Neural cell (in vitro differentiated cells): Measurements from ENCODE around the gene NEURL4. TPM values are rescaled to one million over a fixed set of nuclear protein-coding genes. Genes with fewer than 3 reads are reported as not detected.

Source experiments
- H2AFZ ChIP-seq: fragments of 200-600, 300-800 bp; sonication (generic), shearing (Covaris generic); 2 replicates; pipeline ENCODE4 v1.6.0; 2014; ENCODE audit warnings: low read depth, mild to moderate bottlenecking, antibody characterized with exemption, low read length, moderate library complexity
- H3F3A ChIP-seq: fragments of 200-600 bp; shearing (Covaris generic); 2 replicates; pipeline ENCODE4 v1.6.1; 2016; ENCODE audit warnings: mild to moderate bottlenecking, moderate library complexity, mixed read lengths, antibody characterized with exemption, low read length; ENCODE audit not compliant: insufficient read depth, poor library complexity, severe bottlenecking
- H3K27ac ChIP-seq: fragments of 200-600, 300-800 bp; sonication (generic), shearing (Covaris generic); 2 replicates; pipeline ENCODE4 v1.5.1; 2014; ENCODE audit warnings: mild to moderate bottlenecking, low read length, moderate library complexity
- H3K27me3 ChIP-seq: fragments of 300-800, 200-600 bp; sonication (generic), shearing (Covaris generic); 2 replicates; pipeline ENCODE4 v1.6.0; 2014; ENCODE audit warnings: mild to moderate bottlenecking, low read depth, low read length, moderate library complexity; ENCODE audit not compliant: insufficient read depth
- H3K36me3 ChIP-seq: fragments of 300-800, 200-600 bp; sonication (generic), shearing (Covaris generic); 2 replicates; pipeline ENCODE4 v1.5.1; 2014; ENCODE audit warnings: mild to moderate bottlenecking, antibody characterized with exemption, low read length, moderate library complexity; ENCODE audit not compliant: insufficient read depth
- H3K4me2 ChIP-seq: fragments of 300-800, 200-600 bp; sonication (generic), shearing (Covaris generic); 2 replicates; pipeline ENCODE4 v1.6.0; 2014; ENCODE audit warnings: mild to moderate bottlenecking, low read length
- H3K4me3 ChIP-seq: fragments of 300-800, 200-600 bp; sonication (generic), shearing (Covaris generic); 2 replicates; pipeline ENCODE4 v1.5.1; 2014; ENCODE audit warnings: mild to moderate bottlenecking, low read length, moderate library complexity
- H3K79me2 ChIP-seq: fragments of 200-600 bp; shearing (Covaris generic); replicated peaks from 2 replicates; pipeline ENCODE4 v1.6.0; 2014; ENCODE audit warnings: mild to moderate bottlenecking, low read length, moderate library complexity; ENCODE audit not compliant: insufficient read depth
- H3K9ac ChIP-seq: fragments of 300-800, 200-600 bp; sonication (generic), shearing (Covaris generic); 2 replicates; pipeline ENCODE4 v1.6.1; 2016; ENCODE audit warnings: mild to moderate bottlenecking, low read length, mixed read lengths
- H3K9me2 ChIP-seq: fragments of 200-600 bp; shearing (Covaris generic); 2 replicates; pipeline ENCODE4 v1.6.1; 2016; ENCODE audit warnings: mild to moderate bottlenecking, low read length, mixed read lengths; ENCODE audit not compliant: insufficient read depth
- H3K9me3 ChIP-seq: fragments of 200-600, 300-800 bp; sonication (generic), shearing (Covaris generic); 2 replicates; pipeline ENCODE4 v1.6.1; 2016; ENCODE audit warnings: mild to moderate bottlenecking, mixed run types, low read length, moderate library complexity, mixed read lengths
- H4K20me1 ChIP-seq: fragments of 200-600 bp; shearing (Covaris generic); 2 replicates; pipeline ENCODE4 v1.6.1; 2016; ENCODE audit warnings: mild to moderate bottlenecking, mixed run types; ENCODE audit not compliant: insufficient read depth
- EP300 ChIP-seq: fragments of 450-650 bp; conservative IDR thresholded peaks from 2 replicates; pipeline ENCODE4 v1.6.1; 2014; ENCODE audit warnings: antibody characterized with exemption, mild to moderate bottlenecking, moderate library complexity; ENCODE audit not compliant: poor library complexity, severe bottlenecking
- EZH2 ChIP-seq: fragments of 200-600, 300-800 bp; shearing (Covaris generic), sonication (generic); IDR thresholded peaks from 2 replicates; pipeline ENCODE4 v1.6.1; 2014; ENCODE audit warnings: antibody characterized with exemption, low read length, borderline replicate concordance, mild to moderate bottlenecking; ENCODE audit not compliant: insufficient read depth, poor library complexity, severe bottlenecking
- MXI1 ChIP-seq: fragments of 450-650 bp; conservative IDR thresholded peaks from 2 replicates; pipeline ENCODE4 v1.6.1; 2014; ENCODE audit warnings: antibody characterized with exemption, mild to moderate bottlenecking; ENCODE audit not compliant: poor library complexity, severe bottlenecking
- POLR2AphosphoS5 ChIP-seq: IDR thresholded peaks from 2 replicates; pipeline ENCODE4 v1.6.1; 2012
- RAD21 ChIP-seq: fragments of 450-650 bp; conservative IDR thresholded peaks from 2 replicates; pipeline ENCODE4 v1.6.1; 2014; ENCODE audit warnings: antibody characterized with exemption, mild to moderate bottlenecking, moderate library complexity
- SMC3 ChIP-seq: fragments of 450-650 bp; conservative IDR thresholded peaks from 2 replicates; pipeline ENCODE4 v1.6.1; 2014; ENCODE audit warnings: antibody characterized with exemption, mild to moderate bottlenecking, moderate library complexity; ENCODE audit not compliant: poor library complexity
- TAF1 ChIP-seq: IDR thresholded peaks from 2 replicates; pipeline ENCODE4 v1.6.1; 2012; ENCODE audit warnings: low read depth
- polyA plus RNA-seq: library from polyadenylated mRNA; depleted of rRNA; stranded (reverse); fragments of >200 nt; gene quantifications from 2 replicates; pipeline ENCODE4 v1.2.3, GENCODE V29; 2014
- TF ChIP-seq, protein P1 (sequence below): IDR thresholded peaks from 2 replicates; pipeline ENCODE4 v1.6.1; 2012; ENCODE audit warnings: borderline replicate concordance
- TF ChIP-seq, protein P2 (sequence below): fragments of 450-650 bp; IDR thresholded peaks from 2 replicates; pipeline ENCODE4 v1.5.1; 2014; ENCODE audit warnings: antibody characterized with exemption, mild to moderate bottlenecking, moderate library complexity; ENCODE audit not compliant: poor library complexity, severe bottlenecking

Gene NEURL4
- polyA plus RNA-seq, 1 donor from 2014 or later = 58.4 TPM

- peak overlapping the region; percentile 66 for H3K4me3 ChIP-seq
- no peak overlapping the region for H2AFZ ChIP-seq
- H3K79me2 ChIP-seq = no peaks in the 10 kb centered on the region
- no peaks in the 10 kb centered on the region for H3K9me2 ChIP-seq
- no peaks in the 10 kb centered on the region for H4K20me1 ChIP-seq
- no peaks in the 10 kb centered on the region for H3F3A ChIP-seq
- TF ChIP-seq, protein P1, sequence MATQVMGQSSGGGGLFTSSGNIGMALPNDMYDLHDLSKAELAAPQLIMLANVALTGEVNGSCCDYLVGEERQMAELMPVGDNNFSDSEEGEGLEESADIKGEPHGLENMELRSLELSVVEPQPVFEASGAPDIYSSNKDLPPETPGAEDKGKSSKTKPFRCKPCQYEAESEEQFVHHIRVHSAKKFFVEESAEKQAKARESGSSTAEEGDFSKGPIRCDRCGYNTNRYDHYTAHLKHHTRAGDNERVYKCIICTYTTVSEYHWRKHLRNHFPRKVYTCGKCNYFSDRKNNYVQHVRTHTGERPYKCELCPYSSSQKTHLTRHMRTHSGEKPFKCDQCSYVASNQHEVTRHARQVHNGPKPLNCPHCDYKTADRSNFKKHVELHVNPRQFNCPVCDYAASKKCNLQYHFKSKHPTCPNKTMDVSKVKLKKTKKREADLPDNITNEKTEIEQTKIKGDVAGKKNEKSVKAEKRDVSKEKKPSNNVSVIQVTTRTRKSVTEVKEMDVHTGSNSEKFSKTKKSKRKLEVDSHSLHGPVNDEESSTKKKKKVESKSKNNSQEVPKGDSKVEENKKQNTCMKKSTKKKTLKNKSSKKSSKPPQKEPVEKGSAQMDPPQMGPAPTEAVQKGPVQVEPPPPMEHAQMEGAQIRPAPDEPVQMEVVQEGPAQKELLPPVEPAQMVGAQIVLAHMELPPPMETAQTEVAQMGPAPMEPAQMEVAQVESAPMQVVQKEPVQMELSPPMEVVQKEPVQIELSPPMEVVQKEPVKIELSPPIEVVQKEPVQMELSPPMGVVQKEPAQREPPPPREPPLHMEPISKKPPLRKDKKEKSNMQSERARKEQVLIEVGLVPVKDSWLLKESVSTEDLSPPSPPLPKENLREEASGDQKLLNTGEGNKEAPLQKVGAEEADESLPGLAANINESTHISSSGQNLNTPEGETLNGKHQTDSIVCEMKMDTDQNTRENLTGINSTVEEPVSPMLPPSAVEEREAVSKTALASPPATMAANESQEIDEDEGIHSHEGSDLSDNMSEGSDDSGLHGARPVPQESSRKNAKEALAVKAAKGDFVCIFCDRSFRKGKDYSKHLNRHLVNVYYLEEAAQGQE = no peak
- TF ChIP-seq POLR2AphosphoS5 = no peak
- TF ChIP-seq, protein P2, sequence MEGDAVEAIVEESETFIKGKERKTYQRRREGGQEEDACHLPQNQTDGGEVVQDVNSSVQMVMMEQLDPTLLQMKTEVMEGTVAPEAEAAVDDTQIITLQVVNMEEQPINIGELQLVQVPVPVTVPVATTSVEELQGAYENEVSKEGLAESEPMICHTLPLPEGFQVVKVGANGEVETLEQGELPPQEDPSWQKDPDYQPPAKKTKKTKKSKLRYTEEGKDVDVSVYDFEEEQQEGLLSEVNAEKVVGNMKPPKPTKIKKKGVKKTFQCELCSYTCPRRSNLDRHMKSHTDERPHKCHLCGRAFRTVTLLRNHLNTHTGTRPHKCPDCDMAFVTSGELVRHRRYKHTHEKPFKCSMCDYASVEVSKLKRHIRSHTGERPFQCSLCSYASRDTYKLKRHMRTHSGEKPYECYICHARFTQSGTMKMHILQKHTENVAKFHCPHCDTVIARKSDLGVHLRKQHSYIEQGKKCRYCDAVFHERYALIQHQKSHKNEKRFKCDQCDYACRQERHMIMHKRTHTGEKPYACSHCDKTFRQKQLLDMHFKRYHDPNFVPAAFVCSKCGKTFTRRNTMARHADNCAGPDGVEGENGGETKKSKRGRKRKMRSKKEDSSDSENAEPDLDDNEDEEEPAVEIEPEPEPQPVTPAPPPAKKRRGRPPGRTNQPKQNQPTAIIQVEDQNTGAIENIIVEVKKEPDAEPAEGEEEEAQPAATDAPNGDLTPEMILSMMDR = no peak
- TF ChIP-seq MXI1 = no peak
- no peak for TF ChIP-seq EZH2
- no peak for TF ChIP-seq SMC3
- TF ChIP-seq TAF1 = no peak
- TF ChIP-seq RAD21 = no peak
- no peak for TF ChIP-seq EP300
- no peak overlapping the region for H3K9ac ChIP-seq
- H3K36me3 ChIP-seq = no peaks in the 10 kb centered on the region
- no peaks in the 10 kb centered on the region for H3K9me3 ChIP-seq
- H3K27ac ChIP-seq = no peak overlapping the region
- H3K4me2 ChIP-seq = no peak overlapping the region
- peaks cover 49% of the 10 kb centered on the region for H3K27me3 ChIP-seq
Measured at GRCh38 chr17:7293816-7294613, 35.1 kb downstream of the NEURL4 start.

DNA sequence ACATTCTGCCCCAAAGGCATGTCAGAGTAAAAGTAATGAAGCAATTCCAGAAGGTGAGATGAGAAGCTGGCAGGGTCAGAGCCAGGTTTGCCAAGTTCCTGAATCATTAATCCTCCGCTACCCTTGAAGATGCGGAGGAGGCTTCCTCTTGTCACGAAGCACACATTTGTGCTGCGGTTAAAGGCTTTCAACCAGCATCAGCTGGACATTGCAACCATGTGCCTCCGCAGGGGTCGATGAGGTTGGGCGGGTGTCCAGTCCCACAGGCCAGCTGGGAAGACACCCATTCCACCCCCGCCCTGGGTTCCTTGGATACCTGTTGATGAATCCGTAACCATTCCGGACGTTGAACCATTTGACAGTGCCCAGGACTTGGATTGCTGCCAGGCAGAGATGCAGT is 36.0 kb downstream of the NEURL4 start:
- H3K4me2 ChIP-seq = no peak overlapping the region
- no peaks in the 10 kb centered on the region for H3K79me2 ChIP-seq
- no peaks in the 10 kb centered on the region for H3K9me2 ChIP-seq
- no peaks in the 10 kb centered on the region for H4K20me1 ChIP-seq
- H3K27ac ChIP-seq = no peak overlapping the region
- TF ChIP-seq, protein P2 = no peak
- TF ChIP-seq EP300 (no peak), MXI1 (no peak), POLR2AphosphoS5 (no peak), EZH2 (no peak), RAD21 (no peak), SMC3 (no peak), TAF1 (no peak)
- TF ChIP-seq, protein P1 = no peak
- H3K4me3 ChIP-seq = no peak overlapping the region
- peaks cover 49% of the 10 kb centered on the region for H3K27me3 ChIP-seq
- no peaks in the 10 kb centered on the region for H3K36me3 ChIP-seq
- no peaks in the 10 kb centered on the region for H3F3A ChIP-seq
- H2AFZ ChIP-seq = no peak overlapping the region
- no peaks in the 10 kb centered on the region for H3K9me3 ChIP-seq
- H3K9ac ChIP-seq = no peak overlapping the region
